K562 (cell line): ENCODE results near the gene UFL1. TPM values are rescaled to one million over a fixed set of nuclear protein-coding genes. Genes with fewer than 3 reads are reported as not detected.

ENCODE experiments used
- ATF6 ChIP-seq: sonication (generic); formaldehyde crosslinking; IDR thresholded peaks from 2 replicates; pipeline ENCODE4 v1.4.0; 2020; ENCODE audit warnings: mild to moderate bottlenecking, missing genetic modification reagents
- ATF7 ChIP-seq: fragments of 450-650 bp; IDR thresholded peaks from 2 replicates; pipeline ENCODE4 v1.7.1; 2014; ENCODE audit warnings: mild to moderate bottlenecking, moderate library complexity
- CBFA2T2 ChIP-seq: fragments of 450-650 bp; conservative IDR thresholded peaks from 2 replicates; pipeline ENCODE4 v1.6.1; 2017; ENCODE audit warnings: mild to moderate bottlenecking
- CCNT2 ChIP-seq: IDR thresholded peaks from 2 replicates; pipeline ENCODE4 v1.6.1; 2011; ENCODE audit warnings: borderline replicate concordance, low read depth, mild to moderate bottlenecking, moderate library complexity, mixed read lengths, low read length; ENCODE audit not compliant: insufficient read length; ENCODE audit errors: extremely low read depth
- CXXC5 ChIP-seq: fragments of 250-450 bp; sonication (Bioruptor Pico); IDR thresholded peaks from 2 replicates; pipeline ENCODE4 v1.8.0; 2022; ENCODE audit warnings: inconsistent platforms, mild to moderate bottlenecking, moderate library complexity
- E2F4 ChIP-seq: sonication (generic); formaldehyde crosslinking; IDR thresholded peaks from 2 replicates; pipeline ENCODE4 v1.8.0; 2022; ENCODE audit warnings: mild to moderate bottlenecking, low read depth, missing genetic modification reagents
- GABPA ChIP-seq: fragments of 200-800 bp; sonication (Bioruptor generic); conservative IDR thresholded peaks from 2 replicates; pipeline ENCODE4 v1.6.1; 2016; ENCODE audit warnings: low read depth, missing genetic modification characterization, missing compliant biosample characterization
- HLTF ChIP-seq: fragments of 450-650 bp; IDR thresholded peaks from 2 replicates; pipeline ENCODE4 v1.6.1; 2016
- HSF4 ChIP-seq: fragments of 250-450 bp; sonication (Bioruptor Pico); IDR thresholded peaks from 2 replicates; pipeline ENCODE4 v2.1.2; 2022; ENCODE audit warnings: mild to moderate bottlenecking, moderate library complexity, borderline replicate concordance
- MECOM ChIP-seq: fragments of 250-450 bp; sonication (Bioruptor Pico); IDR thresholded peaks from 2 replicates; pipeline ENCODE4 v1.8.0; 2022; ENCODE audit warnings: inconsistent platforms
- MEIS2 ChIP-seq: fragments of 450-650 bp; IDR thresholded peaks from 2 replicates; pipeline ENCODE4 v1.6.1; 2014; ENCODE audit warnings: mild to moderate bottlenecking; ENCODE audit not compliant: partially characterized antibody
- MYC ChIP-seq, 2 experiments: fragments of 250-450 bp in 1 of 2; sonication (Bioruptor Pico) in 1 of 2; IDR thresholded peaks; 2 replicates each; pipeline versions ENCODE4 v1.5.1 to v1.6.1; 2012 to 2021; ENCODE audit warnings: low read depth in 2 of 2, borderline replicate concordance in 1 of 2, improper control_type of control experiment in 1 of 2, low read length in 1 of 2, mild to moderate bottlenecking in 1 of 2, moderate library complexity in 1 of 2
- NCOA4 ChIP-seq: fragments of 450-650 bp; IDR thresholded peaks from 2 replicates; pipeline ENCODE4 v1.6.1; 2018; ENCODE audit warnings: mild to moderate bottlenecking; ENCODE audit not compliant: partially characterized antibody
- PHF8 ChIP-seq: fragments of 200-600 bp; sonication (generic); IDR thresholded peaks from 2 replicates; pipeline ENCODE4 v1.6.1; 2012; ENCODE audit warnings: mixed run types, mild to moderate bottlenecking, inconsistent platforms, low read length, moderate library complexity, borderline replicate concordance
- POLR2H ChIP-seq: IDR thresholded peaks from 2 replicates; pipeline ENCODE4 v1.6.1; 2016; ENCODE audit warnings: missing genetic modification characterization, low read depth, mild to moderate bottlenecking, control low read depth, missing compliant biosample characterization, moderate library complexity
- RNF2 ChIP-seq: sonication (generic); IDR thresholded peaks from 2 replicates; pipeline ENCODE4 v1.6.1; 2016
- SIN3B ChIP-seq: fragments of 450-650 bp; IDR thresholded peaks from 2 replicates; pipeline ENCODE4 v1.6.1; 2017; ENCODE audit warnings: low read depth, mild to moderate bottlenecking, moderate library complexity
- TAF9B ChIP-seq: fragments of 450-650 bp; IDR thresholded peaks from 2 replicates; pipeline ENCODE4 v1.6.1; 2018; ENCODE audit warnings: mild to moderate bottlenecking; ENCODE audit not compliant: partially characterized antibody
- TBP ChIP-seq: optimal IDR thresholded peaks from 2 replicates; pipeline ENCODE3; 2011; ENCODE audit warnings: low read depth, low read length, improper control_type of control experiment
- THRAP3 ChIP-seq: fragments of 450-650 bp; IDR thresholded peaks from 2 replicates; pipeline ENCODE4 v1.6.1; 2016; ENCODE audit warnings: mild to moderate bottlenecking, inconsistent platforms, borderline replicate concordance
- ZBTB9 ChIP-seq: fragments of 450-650 bp; formaldehyde crosslinking; IDR thresholded peaks from 2 replicates; pipeline ENCODE4 v1.4.0; 2020; ENCODE audit warnings: mild to moderate bottlenecking, moderate library complexity
- ZNF384 ChIP-seq: IDR thresholded peaks from 2 replicates; pipeline ENCODE4 v1.6.1; 2012; ENCODE audit warnings: low read depth, low read length, improper control_type of control experiment
- polyA plus RNA-seq, 8 experiments: library from polyadenylated mRNA; depleted of rRNA in 4 of 8; stranded (reverse) in 5 of 8; unstranded in 3 of 8; fragments of >200 nt; fragmentation: Nextera tagmentation in 2 of 8; fragmentation: Illumina TruSeq in 1 of 8; extraction: Ambion mirVana in 2 of 8; extraction: Trizol in 1 of 8; gene quantifications; 2 replicates each; pipeline versions ENCODE4 v1.2.1 to v1.2.3, GENCODE V29; 2011 to 2014; ENCODE audit warnings: inconsistent platforms in 1 of 8, missing spikeins in 1 of 8
- total RNA-seq, 7 experiments: library from RNA; depleted of rRNA in 6 of 7; stranded (reverse); fragments of >200 nt in 6 of 7; fragmentation: Illumina TruSeq in 2 of 7; extraction: Trizol in 2 of 7; gene quantifications; 2 replicates each; pipeline versions ENCODE4 v1.2.1 to v1.2.3, GENCODE V29; 2011 to 2021; ENCODE audit warnings: low replicate concordance in 1 of 7

UFL1 gene
- total and polyA plus RNA-seq, 9 of the 15 experiments (the other 6 are each of a cell fraction or from before 2014, with no cell fraction given) = 10.9 to 23.1 (median 18.3) TPM

- peak; percentile 100 for TF ChIP-seq PHF8
- 0 out of 2 replicates have a peak, but pooled peaks have one; percentile 44 for TF ChIP-seq E2F4 (CRISPR knock-in tag)
- TF ChIP-seq HSF4 = no peak
- TF ChIP-seq CBFA2T2 = 0 out of 2 replicates have a peak, but pooled peaks have one; percentile 12
- TF ChIP-seq RNF2 = peak; percentile 46; the same call in 1 of the 2 replicates
- peak; percentile 90 for TF ChIP-seq TAF9B
- TF ChIP-seq NCOA4 = no peak
- TF ChIP-seq CXXC5 = peak; percentile 93
- peak; percentile 90 for TF ChIP-seq TBP
- TF ChIP-seq GABPA = peak; percentile 83
- TF ChIP-seq THRAP3 = no peak
- TF ChIP-seq MEIS2 = peak; percentile 73
- TF ChIP-seq MYC (IDR thresholded peaks at IDR 0.05; ENCODE audit: low read depth, low read length) = peak; percentile 66
- no peak; the same call in 1 of the 2 replicates for TF ChIP-seq MYC (CRISPR knock-in tag; IDR thresholded peaks at IDR 0.05; ENCODE audit: borderline replicate concordance, low read depth)
- TF ChIP-seq ZBTB9 = peak; percentile 69
- TF ChIP-seq ZNF384 = no peak
- TF ChIP-seq ATF7 = peak; percentile 84; the same call in 1 of the 2 replicates
- peak; percentile 87 for TF ChIP-seq POLR2H (tag)
- peak; percentile 69 for TF ChIP-seq CCNT2
- TF ChIP-seq MECOM (CRISPR knock-in tag) = no peak
- no peak for TF ChIP-seq HLTF
- TF ChIP-seq ATF6 (CRISPR knock-in tag) = no peak
- peak; percentile 17; the same call in 1 of the 2 replicates for TF ChIP-seq SIN3B
Observed at GRCh38 chr6:96521644-96522464, at the start of gene UFL1 (continued).
